Right lung (tissue), 10 donors: ENCODE results near the gene PAPOLA. TPM values are rescaled to one million over a fixed set of nuclear protein-coding genes. Genes with fewer than 3 reads are reported as not detected.
A peak's percentile ranks its signal among the peaks of the same experiment; 100 is the strongest.
"Not testable (repeated sequence)": the region's sequence is repeated elsewhere in the genome, so short reads cannot be mapped to it uniquely, and the experiment has no call there.

ENCODE experiments used
- DNase-seq, 2 donors: peaks; one replicate each; pipeline ENCODE4 v3.0.0-alpha.2; 2013
- long read RNA-seq, 8 donors: transcript quantifications; one replicate each; lab custom pipeline, GENCODE V29; 2026
- polyA plus RNA-seq, 5 donors: library from polyadenylated mRNA; unstranded; fragments of 120-200 nt; gene quantifications; one replicate each; pipeline versions ENCODE4 v1.2.1 to v1.2.3, GENCODE V29; 2013; ENCODE audit warnings: inconsistent platforms in 1 of 5, low replicate concordance in 1 of 5; ENCODE audit not compliant: insufficient read length in 5 of 5, insufficient read depth in 1 of 5

The PAPOLA gene
- polyA plus RNA-seq = 100 to 1,000 TPM; 161 to 255 (median 248) TPM
- long read RNA-seq, donor 1, full-length matches to known transcripts = 75 of 124 reads
- long read RNA-seq, donor 1, partial matches to known transcripts = 49 of 124 reads
- long read RNA-seq, donor 1, other reads (novel, unspliced or antisense) = 0 of 124 reads
- long read RNA-seq, donor 2, full-length matches to known transcripts = 36 of 65 reads
- long read RNA-seq, donor 2, partial matches to known transcripts = 29 of 65 reads
- long read RNA-seq, donor 2, other reads (novel, unspliced or antisense) = 0 of 65 reads
- long read RNA-seq, donor 3, full-length matches to known transcripts = 35 of 58 reads
- long read RNA-seq, donor 3, partial matches to known transcripts = 23 of 58 reads
- long read RNA-seq, donor 3, other reads (novel, unspliced or antisense) = 0 of 58 reads
- long read RNA-seq, donor 4, full-length matches to known transcripts = 27 of 56 reads
- long read RNA-seq, donor 4, partial matches to known transcripts = 29 of 56 reads
- long read RNA-seq, donor 4, other reads (novel, unspliced or antisense) = 0 of 56 reads
- long read RNA-seq, donor 5, full-length matches to known transcripts = 55 of 180 reads
- long read RNA-seq, donor 5, partial matches to known transcripts = 125 of 180 reads
- long read RNA-seq, donor 5, other reads (novel, unspliced or antisense) = 0 of 180 reads
- long read RNA-seq, donor 6, full-length matches to known transcripts = 56 of 198 reads
- long read RNA-seq, donor 6, partial matches to known transcripts = 142 of 198 reads
- long read RNA-seq, donor 6, other reads (novel, unspliced or antisense) = 0 of 198 reads
- long read RNA-seq, donor 7, full-length matches to known transcripts = 59 of 132 reads
- long read RNA-seq, donor 7, partial matches to known transcripts = 73 of 132 reads
- long read RNA-seq, donor 7, other reads (novel, unspliced or antisense) = 0 of 132 reads
- long read RNA-seq, donor 8, full-length matches to known transcripts = 18 of 27 reads
- long read RNA-seq, donor 8, partial matches to known transcripts = 9 of 27 reads
- long read RNA-seq, donor 8, other reads (novel, unspliced or antisense) = 0 of 27 reads

DNA sequence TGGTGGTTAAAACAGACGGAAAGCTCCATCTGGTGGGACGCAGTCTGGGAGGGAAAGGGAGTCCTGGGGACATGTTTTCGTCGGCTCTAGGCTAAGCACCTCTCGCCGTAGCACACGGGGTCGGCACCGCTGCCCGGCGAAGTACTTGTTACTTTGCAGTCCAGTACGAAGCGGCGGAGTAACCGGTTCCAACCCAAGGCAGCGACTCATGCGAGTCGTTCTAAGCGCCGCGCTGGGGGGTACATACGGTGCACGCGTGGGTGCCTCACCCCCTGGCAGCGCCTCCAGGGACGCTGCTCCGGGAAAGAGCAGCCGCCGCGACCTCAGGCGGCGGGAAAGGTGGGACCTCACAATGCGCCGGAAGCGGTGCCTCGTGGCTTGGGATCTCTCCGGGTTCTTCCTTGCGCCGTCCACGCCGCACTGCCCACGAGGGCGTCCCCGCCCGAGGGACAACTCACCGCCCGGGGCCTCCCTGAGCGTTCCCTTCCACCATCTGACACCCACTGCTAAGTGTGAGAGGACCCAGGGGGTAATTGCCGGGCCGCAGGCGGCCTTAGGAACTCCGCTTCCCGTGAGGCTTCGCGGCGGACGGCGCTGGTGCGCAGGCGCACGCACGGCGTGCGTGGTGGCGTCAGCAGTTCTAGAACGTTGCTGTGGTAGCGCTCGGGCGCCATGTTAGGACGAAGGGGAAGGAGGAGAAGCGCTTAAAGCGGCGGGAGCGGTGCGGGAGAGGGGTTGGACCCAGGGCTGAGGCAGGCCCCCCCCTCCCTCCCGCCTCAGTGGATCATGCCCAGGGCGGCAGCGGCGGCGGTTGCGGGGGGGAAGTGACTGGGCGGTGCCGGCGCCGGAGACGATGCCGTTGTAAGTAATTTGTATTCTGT, at the start of gene PAPOLA:
TSS of gene PAPOLA (plus strand) at position 643 of the 881 bp plus-strand sequence. CDS start at position 854, 211 bp downstream.
- peak; percentile 98 for DNase-seq

DNA sequence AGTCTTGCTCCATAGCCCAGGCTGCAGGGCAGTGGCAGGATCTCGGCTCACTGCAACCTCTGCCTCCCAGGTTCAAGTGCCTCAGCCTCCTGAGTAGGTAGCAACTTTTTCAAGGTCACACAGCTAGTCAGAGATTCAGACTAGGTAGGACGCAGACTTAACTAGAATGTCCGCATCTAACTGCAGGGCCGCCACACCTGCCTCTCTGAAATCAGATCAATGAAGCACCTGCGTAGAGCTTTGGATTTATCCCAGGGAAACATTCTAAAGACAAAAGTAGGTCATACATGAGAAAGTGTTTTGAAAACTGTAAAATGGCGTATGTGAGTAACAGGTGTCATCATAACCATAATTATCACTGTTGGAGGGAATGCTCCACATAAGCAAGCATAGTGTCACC, 49.5 kb upstream of the PAPOLA start:
- no peak for DNase-seq

DNA sequence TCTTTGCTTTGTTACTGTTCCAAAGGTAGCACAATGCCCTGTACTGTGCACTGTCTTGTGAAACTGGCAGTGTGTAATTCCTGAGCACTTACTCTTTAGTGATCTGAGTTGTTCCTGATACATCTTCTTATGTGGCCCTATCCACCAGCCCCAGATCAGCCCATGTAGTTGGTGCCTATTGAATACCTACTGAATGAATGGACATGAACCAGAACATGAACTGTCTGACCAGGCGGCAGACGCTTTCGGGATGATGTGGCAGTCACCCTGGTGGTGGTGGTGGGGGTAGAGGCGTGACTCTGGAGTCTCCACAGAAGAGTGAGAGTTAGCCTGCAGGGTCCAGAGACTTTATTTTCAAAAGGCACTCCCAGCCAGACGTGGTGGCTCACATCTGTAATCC, 46.6 kb upstream of the PAPOLA start:
- no peak for DNase-seq

DNA sequence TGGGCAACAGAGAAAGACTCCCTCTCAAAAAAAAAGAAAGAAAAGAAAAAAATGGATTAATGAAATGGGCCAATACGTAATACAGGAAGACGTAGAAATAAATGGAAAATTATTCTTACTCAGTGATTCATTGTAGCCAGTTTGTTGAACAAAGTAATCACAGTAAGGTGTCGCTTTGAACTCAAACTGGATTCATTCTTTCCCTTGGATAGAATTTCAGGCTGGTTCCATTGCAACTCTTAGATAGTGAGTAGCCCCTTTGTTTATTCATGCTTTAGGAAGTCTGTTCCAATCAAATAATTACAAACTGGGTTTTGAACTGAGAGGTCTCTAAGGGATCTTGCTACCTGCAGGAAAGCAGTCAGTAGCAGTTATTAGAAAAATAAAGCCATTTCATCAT, 42.3 kb upstream of the PAPOLA start:
- no peak for DNase-seq

DNA sequence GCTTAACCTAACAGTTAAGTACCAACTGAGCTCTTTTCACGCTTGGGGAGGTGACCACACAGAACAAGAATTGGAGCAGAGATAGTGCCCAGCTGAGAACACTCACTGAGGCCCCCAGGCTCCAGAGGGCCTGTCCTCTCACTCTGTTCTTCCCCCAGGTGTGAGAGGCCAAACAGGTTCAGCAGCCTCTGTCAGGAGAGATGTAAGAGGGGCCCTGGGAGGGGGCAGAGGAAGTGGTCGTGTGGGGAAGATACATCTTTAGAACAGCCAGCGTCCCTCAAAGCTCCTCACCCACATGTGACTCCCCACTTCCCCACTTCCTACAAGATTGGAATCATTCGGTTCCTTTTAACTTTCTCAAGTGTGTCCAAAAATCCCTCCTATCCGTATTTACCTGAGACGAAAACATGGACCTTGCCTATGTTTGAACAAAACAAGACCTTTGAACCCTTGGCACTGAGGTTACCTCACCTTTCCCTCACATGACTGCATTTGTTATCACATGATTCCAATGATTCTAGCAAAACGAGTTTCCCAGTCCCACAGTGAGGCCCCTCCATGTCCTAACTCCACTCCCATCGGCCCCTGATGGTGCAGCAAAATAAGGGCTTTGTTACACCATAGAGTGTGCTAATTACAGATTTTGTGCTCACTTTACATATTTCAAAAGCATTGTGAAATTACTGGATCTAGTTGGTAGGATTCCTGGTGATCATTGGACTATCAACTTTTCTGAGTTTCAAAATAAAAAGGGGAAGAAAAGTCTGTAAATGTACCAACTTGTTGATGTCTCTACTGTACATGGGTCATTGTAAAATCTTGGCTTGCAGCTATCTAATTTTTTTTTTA, 40.0 kb upstream of the PAPOLA start:
- peak in 1 of 2 donors; percentile 1 for DNase-seq

DNA sequence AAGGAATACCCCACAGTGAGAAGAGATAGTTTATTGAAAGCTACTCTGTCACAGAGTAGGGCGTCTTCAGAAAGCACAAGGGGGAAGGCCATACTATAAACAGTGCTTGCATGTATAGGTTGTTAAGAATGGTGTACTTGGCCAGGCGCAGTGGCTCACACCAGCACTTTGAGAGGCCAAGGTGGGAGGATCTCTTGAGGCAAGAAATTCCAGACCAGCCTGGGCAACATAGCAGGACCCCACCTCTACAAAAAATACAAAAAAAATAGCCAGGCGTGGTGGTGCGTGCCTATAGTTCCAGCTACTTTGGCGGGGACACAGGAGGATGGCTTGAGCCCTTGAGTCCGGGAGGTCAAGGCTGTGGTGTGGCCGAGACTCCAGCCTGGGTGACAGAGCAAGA, 38.0 kb upstream of the PAPOLA start:
- DNase-seq = no peak

DNA sequence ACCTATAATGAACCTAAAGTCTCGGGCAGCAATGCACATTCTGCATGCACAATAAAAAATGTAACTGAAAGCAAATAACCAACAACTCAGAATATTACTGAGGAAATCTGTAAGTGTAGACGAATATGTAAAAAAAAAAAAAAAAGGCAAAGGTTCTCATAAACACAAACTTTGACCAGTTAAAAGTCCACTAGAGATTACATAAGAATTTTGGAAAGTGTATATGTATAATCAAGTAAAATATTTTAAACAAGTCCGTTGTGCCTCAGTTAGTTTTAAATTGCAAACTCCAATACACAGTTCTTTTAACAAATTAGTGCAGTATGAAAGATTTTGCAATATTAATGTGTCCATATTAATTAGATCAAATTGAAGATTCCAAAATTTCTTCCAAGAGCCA, 35.3 kb upstream of the PAPOLA start:
- no peak for DNase-seq

DNA sequence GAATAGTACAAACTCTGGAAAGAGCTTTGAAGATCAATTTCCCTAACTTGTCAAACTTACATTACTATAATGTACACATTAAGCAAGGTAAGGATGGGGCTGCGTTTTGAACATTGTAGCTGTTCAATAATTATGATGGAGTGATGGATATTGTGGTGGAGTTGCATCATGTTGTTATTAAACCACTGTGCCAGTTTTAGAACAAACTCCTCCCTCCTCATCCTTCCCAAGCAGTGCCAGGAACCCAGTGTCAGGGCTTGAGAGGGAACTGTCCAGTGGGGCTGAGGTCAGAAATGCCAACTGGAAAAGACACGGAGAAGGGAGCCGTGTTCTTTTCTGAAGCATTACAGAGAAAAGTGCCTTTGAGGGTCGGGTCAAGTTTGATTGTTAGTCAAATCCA, 31.9 kb upstream of the PAPOLA start:
- DNase-seq = no peak

DNA sequence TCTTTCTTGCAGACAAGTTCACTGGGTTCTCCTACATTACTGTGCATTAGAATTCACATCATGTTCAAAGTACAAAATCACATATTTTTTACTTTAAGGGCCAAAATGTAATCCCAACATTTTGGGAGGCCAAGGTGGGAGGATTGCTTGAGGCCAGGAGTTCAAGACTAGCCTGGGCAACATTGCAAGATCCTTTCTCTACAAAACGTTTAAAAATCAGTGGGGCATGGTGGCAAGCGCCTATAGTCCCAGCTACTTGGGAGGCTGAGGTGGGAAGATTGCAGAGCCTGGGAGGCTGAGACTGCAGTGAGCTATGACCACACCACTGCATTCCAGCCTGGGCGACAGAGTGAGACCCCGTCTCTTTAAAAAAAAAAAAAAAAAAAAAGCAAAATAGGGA, 31.2 kb upstream of the PAPOLA start:
- DNase-seq = not testable (repeated sequence)

DNA sequence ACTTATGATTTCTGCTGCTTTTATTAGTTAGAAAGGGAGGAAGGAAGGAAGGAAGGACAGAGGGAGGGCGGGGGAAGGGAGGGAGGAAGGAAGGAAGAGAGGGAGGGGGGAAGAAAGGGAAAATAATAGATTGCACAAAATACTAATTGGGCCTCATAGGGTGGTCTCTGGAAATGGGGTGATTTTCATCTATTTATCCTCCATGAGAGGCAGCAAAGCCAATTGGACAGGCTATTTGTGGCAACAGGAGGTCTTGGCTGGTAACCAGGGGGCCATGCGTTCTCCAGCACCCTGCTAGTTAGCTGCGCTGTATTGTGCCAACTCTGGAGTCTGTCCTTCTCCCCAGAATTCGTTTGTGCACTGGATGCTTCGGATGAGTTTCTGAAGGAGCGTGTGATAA, 24.1 kb upstream of the PAPOLA start:
- DNase-seq = no peak

DNA sequence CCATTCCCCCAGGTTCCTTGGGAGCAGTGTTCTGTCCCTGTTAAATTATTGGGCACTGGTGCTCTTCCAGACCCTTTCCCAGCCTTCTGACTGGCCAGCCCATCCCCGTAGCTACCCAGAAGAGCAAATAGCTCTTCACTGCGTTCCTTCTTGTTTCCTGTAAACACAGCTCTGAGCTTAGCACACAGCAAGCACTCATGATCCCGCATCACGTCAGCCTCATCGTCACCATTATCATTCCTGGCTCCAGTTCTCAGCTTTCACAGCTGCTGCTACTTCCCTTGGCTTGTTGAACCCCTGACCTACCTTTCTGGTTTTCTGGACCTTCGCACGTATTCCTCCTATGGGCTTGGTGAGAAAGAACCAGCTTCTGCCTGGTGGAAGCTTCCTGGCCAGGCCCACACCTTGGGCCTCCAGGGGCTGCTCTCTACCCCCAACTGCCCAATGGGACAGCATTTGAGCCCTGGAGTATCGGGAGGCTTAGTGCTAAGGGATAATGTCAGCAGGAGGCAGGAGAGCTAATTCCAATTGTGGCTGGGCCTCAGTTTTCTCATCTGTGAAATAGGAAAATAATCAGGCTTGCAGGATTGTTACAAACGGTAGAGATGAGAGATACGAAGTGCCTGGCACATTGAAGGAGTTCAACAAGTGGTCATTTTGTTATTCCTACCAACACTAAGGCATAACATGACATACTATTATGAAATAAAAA, 22.6 kb upstream of the PAPOLA start:
- no peak for DNase-seq

DNA sequence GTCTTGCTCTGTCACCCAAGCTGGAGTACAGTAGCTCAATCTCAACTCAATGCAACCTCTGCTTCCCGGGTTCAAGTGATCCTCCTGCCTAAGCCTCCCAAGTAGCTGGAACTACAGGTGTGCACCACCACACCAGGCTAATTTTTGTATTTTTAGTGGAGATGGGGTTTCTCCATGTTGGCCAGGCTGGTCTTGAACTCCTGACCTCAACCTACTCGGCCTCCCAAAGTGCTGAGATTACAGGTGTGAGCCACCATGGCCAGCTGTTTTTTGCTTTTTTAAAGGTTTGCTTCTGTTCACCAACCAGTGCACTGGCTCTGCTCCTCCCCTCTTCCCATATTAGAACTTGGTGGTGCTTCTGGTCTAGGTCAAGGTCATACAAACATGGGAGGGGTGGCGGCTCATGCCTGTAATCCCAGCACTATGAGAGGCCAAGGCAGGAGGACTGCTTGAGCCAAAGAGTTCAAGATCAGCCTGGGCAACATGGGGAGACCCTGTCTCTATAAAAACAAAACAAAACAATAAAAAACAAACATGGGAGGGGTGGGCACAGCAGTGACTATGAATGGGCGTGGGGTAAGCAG, 20.4 kb upstream of the PAPOLA start:
- DNase-seq = no peak

DNA sequence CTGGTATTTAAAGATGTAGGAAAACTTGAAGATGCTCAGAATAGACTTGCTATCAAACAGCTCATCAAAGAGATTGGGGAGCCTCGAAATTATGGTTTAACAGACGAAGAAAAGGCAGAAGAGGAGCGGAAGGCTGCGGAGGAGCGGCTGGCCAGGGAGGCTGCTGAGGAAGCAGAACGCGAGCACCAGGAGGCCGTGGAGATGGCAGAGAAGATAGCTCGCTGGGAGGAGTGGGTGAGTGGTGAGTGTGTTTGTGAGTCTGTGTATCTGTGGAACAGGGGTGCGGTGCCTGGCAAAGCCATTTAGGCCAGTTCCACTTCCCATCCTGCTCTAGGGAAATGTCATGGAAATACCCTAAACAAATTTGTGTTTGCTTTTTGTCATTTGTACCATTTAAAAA, 19.2 kb upstream of the PAPOLA start:
- DNase-seq = no peak

DNA sequence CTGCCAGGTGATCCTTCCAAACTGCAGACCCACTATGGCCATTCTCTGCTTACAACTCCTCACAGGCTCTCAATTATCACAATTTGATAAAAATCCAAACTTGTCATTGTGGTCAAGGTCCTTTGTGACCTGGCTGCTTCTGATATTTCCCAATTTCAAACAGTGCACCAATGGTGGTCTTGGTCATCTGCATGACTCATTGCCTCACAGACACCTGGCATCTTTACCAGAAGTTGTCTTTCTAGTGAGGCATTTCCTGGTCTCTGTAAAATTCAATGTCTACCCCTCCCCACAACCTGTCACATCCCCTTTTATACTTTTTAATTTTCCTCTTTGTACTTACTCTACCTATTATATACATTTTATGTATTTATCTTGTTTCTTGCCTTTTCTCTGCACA, 17.8 kb upstream of the PAPOLA start:
- DNase-seq = no peak

DNA sequence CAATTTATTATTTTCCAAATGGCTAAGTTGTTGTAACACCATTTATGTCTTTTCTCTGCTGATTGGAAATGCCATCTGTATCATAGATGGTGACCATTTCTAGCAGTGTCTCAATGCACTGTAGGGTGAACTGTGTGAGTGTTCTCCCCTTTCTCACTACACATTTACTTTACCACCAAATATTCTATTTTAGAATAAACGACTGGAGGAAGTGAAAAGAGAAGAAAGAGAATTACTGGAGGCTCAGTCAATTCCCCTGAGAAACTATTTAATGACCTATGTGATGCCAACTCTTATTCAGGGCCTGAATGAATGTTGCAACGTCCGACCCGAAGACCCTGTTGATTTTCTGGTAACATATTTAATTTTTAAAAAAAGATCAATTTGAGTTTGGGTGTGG, 15.5 kb upstream of the PAPOLA start:
- no peak for DNase-seq

DNA sequence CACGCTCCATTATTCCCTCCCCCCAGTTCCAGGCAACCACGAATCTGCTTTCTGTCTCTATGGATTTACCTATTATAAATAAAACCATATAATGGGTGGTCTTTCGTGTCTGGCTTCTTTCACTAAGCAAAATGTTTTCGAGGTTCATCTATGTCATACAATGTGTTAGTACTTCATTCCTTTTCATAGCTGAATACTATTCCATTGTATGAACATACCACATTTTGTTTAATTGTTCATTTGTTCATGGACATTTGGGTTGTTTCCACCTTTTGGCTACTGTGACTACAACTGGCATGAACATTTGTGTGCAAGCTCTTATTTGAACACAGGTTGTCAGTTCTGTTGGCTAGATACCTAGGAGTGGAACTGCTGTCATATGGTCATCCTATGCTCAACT, 12.9 kb upstream of the PAPOLA start:
- DNase-seq = no peak

DNA sequence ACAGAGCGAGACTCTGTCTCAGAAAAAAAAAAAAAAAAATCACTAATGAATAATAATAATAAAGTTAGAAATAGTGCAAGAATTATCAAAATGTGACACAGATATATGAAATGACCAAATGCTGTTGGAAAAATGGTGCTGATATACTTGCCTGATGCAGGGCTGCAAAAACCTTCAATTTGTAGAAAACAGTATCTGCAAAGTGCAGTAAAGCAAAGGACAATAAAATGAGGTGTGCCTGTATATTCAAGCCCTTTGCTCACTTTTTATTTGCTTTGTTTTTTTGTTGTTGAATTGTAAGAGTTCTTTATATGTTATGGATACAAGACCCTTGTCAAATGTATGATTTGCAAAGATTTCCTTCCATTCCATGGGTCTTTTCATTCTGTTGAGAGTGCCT, 9.0 kb upstream of the PAPOLA start:
- DNase-seq = no peak

DNA sequence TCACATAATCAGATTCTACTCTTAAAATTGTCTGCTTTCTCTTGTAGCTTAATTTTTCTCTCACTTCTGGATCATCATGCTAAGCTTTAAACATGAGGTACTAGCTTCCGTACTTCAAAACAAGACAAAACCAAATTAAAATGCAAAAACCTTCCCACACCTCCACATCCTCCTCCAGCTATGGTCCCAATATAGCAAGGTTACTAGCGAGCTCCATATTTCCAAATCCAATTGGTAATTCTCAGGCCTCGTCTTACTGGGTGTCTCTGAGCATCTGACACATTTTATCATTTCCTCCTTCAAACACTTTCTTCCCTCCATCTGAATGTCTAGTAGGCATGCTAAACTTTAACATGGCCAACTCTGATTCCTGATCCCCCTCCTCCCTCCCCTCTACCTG, 7.9 kb upstream of the PAPOLA start:
- no peak for DNase-seq

DNA sequence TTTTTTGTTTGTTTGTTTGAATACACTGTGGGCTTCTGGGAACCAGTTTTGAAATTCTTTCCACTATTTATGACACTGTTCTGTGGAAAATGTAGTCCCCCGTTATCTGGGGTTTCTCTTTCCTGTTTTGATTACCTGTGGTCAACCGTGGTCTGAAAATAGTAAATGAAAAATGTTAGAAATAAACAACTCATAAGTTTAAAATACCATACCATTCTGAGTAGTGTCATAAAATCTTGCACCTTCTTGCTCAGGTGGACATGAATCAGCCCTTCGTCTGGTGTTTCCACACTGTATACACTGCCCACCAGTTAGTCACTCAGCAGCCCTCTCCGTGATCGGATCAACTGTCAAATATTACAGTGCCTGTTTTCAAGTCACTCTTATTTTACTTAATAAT, 5.1 kb upstream of the PAPOLA start:
- DNase-seq = no peak
